ENCODE data around the gene SLC22A3. TPM values are rescaled to one million over a fixed set of nuclear protein-coding genes. Genes with fewer than 3 reads are reported as not detected.

SLC22A3 gene
- total RNA-seq, 1 experiment from 2014 or later = 8.1 TPM

GRCh38 chr6:160378882-160379281, 30.7 kb downstream of the SLC22A3 start:
- H3K9me3 Mint-ChIP-seq (ENCODE audit: low read depth, unreplicated experiment) = peaks cover 5% of the 10 kb centered on the region
- H3K4me1 Mint-ChIP-seq (ENCODE audit: low read depth, unreplicated experiment) = peaks cover 29% of the 10 kb centered on the region
- CTCF ChIA-PET = interaction anchor here (1.0 kb wide), 1 partner anchor 158 kb away, joined by 4 read pairs; no protein-coding TSS in a partner anchor
- no peak for TF ChIP-seq CTCF (IDR thresholded peaks at IDR 0.05; ENCODE audit: unreplicated experiment)
- H3K27ac Mint-ChIP-seq (ENCODE audit: unreplicated experiment) = peak overlapping the region; percentile 74
- H3K4me3 Mint-ChIP-seq (ENCODE audit: low read depth, unreplicated experiment) = no peak overlapping the region
- H3K27me3 Mint-ChIP-seq (ENCODE audit: unreplicated experiment) = no peaks in the 10 kb centered on the region
- BruUV-seq (replicated peaks) = no TSS peak
- no peaks in the 10 kb centered on the region for H3K36me3 Mint-ChIP-seq (ENCODE audit: insufficient read depth, unreplicated experiment)
- intact Hi-C loops (cut with micrococcal nuclease; ENCODE audit: unreplicated experiment) = no loop called here
- no peak for DNase-seq

DNA sequence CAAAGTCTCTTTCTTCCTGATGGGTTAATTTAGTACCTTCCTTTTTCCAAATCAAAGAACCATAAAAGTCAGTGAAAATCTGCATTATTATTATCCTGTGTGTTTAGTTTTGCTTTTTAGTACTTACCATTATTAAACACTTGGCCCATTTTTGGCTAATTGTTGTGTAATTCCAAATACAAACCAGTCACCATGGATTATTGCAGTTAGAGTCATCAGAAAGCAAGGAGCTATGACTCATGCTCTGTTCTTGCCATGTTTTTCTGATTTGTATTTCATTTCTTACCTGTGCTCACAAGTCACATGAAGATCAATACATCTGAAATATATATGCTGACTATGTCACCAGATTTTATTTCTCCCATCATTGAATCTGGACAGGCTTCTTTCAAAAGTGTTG, 31.3 kb downstream of the SLC22A3 start:
- CTCF ChIA-PET = interaction anchor here (1.0 kb wide), 1 partner anchor 158 kb away, joined by 4 read pairs; no protein-coding TSS in a partner anchor
- no TSS peak for BruUV-seq (replicated peaks)
- Mint-ChIP-seq H3K4me3 (ENCODE audit: low read depth, unreplicated experiment) (no peak overlapping the region), H3K4me1 (ENCODE audit: low read depth, unreplicated experiment) (peaks cover 32% of the 10 kb centered on the region), H3K27ac (ENCODE audit: unreplicated experiment) (peak overlapping the region; percentile 74), H3K27me3 (ENCODE audit: unreplicated experiment) (no peaks in the 10 kb centered on the region), H3K9me3 (ENCODE audit: low read depth, unreplicated experiment) (peaks cover 5% of the 10 kb centered on the region), H3K36me3 (ENCODE audit: insufficient read depth, unreplicated experiment) (no peaks in the 10 kb centered on the region)
- no peak for DNase-seq
- TF ChIP-seq CTCF (IDR thresholded peaks at IDR 0.05; ENCODE audit: unreplicated experiment) = no peak
- intact Hi-C loops (cut with micrococcal nuclease; ENCODE audit: unreplicated experiment) = no loop called here

- H3K4me1 Mint-ChIP-seq (ENCODE audit: low read depth, unreplicated experiment) = peaks cover 45% of the 10 kb centered on the region
- H3K9me3 Mint-ChIP-seq (ENCODE audit: low read depth, unreplicated experiment) = peaks cover 5% of the 10 kb centered on the region
- intact Hi-C loops (cut with micrococcal nuclease; ENCODE audit: unreplicated experiment) = no loop called here
- no peak overlapping the region for H3K27ac Mint-ChIP-seq (ENCODE audit: unreplicated experiment)
- H3K4me3 Mint-ChIP-seq (ENCODE audit: low read depth, unreplicated experiment) = no peak overlapping the region
- CTCF ChIA-PET = no interaction called here
- no peak for DNase-seq
- no peak for TF ChIP-seq CTCF (IDR thresholded peaks at IDR 0.05; ENCODE audit: unreplicated experiment)
- H3K27me3 Mint-ChIP-seq (ENCODE audit: unreplicated experiment) = no peaks in the 10 kb centered on the region
- no TSS peak for BruUV-seq (replicated peaks)
- no peaks in the 10 kb centered on the region for H3K36me3 Mint-ChIP-seq (ENCODE audit: insufficient read depth, unreplicated experiment)
Measured at GRCh38 chr6:160382946-160383345, 34.8 kb downstream of the SLC22A3 start.

DNA sequence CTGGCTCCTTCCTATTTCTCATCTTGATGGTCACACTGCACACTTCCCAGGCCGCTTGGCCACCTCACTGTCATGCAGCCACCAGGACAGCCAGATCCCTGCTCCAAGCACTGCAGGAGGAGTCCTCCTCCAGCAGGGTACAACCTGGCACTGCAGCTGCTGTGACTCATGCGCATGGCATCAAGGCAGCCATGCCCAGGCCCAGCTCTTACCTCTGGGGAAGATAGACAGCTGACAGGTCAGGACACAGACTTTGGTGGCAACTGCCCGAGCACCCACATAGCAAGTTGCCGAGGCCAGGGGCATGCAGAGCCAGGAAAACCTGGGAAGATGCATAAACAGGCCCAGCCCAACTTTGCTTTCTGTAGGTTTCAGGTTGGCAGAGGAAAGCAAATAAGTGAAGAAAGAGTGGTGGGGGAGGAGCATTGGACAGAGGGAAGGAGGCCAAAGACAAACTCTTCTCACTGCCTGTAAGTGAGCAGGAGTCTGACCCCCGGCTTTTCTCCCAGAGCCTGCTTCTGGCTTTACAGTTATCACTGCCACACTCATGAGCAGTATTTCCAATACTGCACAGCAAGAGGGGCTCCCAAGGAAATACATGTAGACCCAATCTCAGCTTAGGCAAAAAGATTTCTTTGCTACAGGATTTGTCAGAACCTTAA, 38.8 kb downstream of the SLC22A3 start:
- Mint-ChIP-seq H3K27me3 (ENCODE audit: unreplicated experiment) (no peaks in the 10 kb centered on the region), H3K36me3 (ENCODE audit: insufficient read depth, unreplicated experiment) (peaks cover 6% of the 10 kb centered on the region), H3K4me1 (ENCODE audit: low read depth, unreplicated experiment) (peaks cover 55% of the 10 kb centered on the region), H3K9me3 (ENCODE audit: low read depth, unreplicated experiment) (peaks cover 5% of the 10 kb centered on the region), H3K27ac (ENCODE audit: unreplicated experiment) (no peak overlapping the region), H3K4me3 (ENCODE audit: low read depth, unreplicated experiment) (peak overlapping the region; percentile 2)
- intact Hi-C loops (cut with micrococcal nuclease; ENCODE audit: unreplicated experiment) = no loop called here
- peak; percentile 77 for DNase-seq
- no TSS peak for BruUV-seq (replicated peaks)
- peak; percentile 52 for TF ChIP-seq CTCF (IDR thresholded peaks at IDR 0.05; ENCODE audit: unreplicated experiment)
- CTCF ChIA-PET = interaction anchor here (0.6 to 2.3 kb wide), 4 partner anchors 32 to 249 kb away, joined by 3 to 11 read pairs (median 3); partner anchors contain the start of gene SLC22A2
